Activated CD8-positive, alpha-beta T cell treated with anti-CD3 and anti-CD28 coated beads, Interleukin-2, amount 10 ng/mL, durations not matched to agents 7 days and 5 days (primary cell): ENCODE results near the gene RNF220. TPM values are rescaled to one million over a fixed set of nuclear protein-coding genes. Genes with fewer than 3 reads are reported as not detected.
"Not testable (repeated sequence)": the region's sequence is repeated elsewhere in the genome, so short reads cannot be mapped to it uniquely, and the experiment has no call there.

Source experiments
- ATAC-seq: fragments of 150-1000 bp; cut with Tn5 transposase; one replicate; pipeline ENCODE4 v1.10.0; 2021; ENCODE audit warnings: moderate library complexity
- CTCF ChIA-PET: fragments of 350-600 bp; sonication (Branson Sonifier 250); formaldehyde crosslinking; loops from one replicate; lab custom pipeline; 2021; ENCODE audit warnings: antibody characterized with exemption; lab: Charles Lee
- POLR2A ChIA-PET: fragments of 350-600 bp; sonication (Branson Sonifier 250); formaldehyde crosslinking; loops from one replicate; lab custom pipeline; 2021; ENCODE audit warnings: antibody characterized with exemption; lab: Charles Lee
- DNase-seq: peaks from one replicate; pipeline ENCODE4 v3.0.0-alpha.2; 2020
- H3K27ac Mint-ChIP-seq: one replicate; pipeline ENCODE4 v1.8.0; 2021; ENCODE audit warnings: mild to moderate bottlenecking, mixed read lengths
- H3K27me3 Mint-ChIP-seq: one replicate; pipeline ENCODE4 v1.8.0; 2021; ENCODE audit warnings: low read depth, mixed read lengths
- H3K36me3 Mint-ChIP-seq: one replicate; pipeline ENCODE4 v1.8.0; 2021; ENCODE audit warnings: low read depth, mixed read lengths
- H3K4me1 Mint-ChIP-seq: one replicate; pipeline ENCODE4 v1.8.0; 2021; ENCODE audit warnings: low read depth, mixed read lengths
- H3K4me3 Mint-ChIP-seq: one replicate; pipeline ENCODE4 v1.8.0; 2021; ENCODE audit warnings: mild to moderate bottlenecking, mixed read lengths
- H3K9me3 Mint-ChIP-seq: one replicate; pipeline ENCODE4 v1.8.0; 2022; ENCODE audit warnings: mixed read lengths; ENCODE audit not compliant: insufficient read depth
- total RNA-seq, 2 experiments: library from RNA; stranded (reverse); gene quantifications; one replicate each; pipeline ENCODE4 v1.2.3, GENCODE V29; 2021

Gene RNF220
- total RNA-seq, 2 experiments from 2014 or later, result 79.5 to 87.2 TPM

- ChIA-PET CTCF (interaction anchor here (1.5 to 5.2 kb wide), 2 partner anchors 10 to 30 kb away, joined by 3 to 47 read pairs; no protein-coding TSS in a partner anchor), POLR2A (interaction anchor here (0.8 to 2.1 kb wide), 3 partner anchors 20 to 59 kb away, joined by 3 to 10 read pairs (median 6); no protein-coding TSS in a partner anchor)
- H3K27me3 Mint-ChIP-seq, result no peaks in the 10 kb centered on the region
- H3K27ac Mint-ChIP-seq, result no peak overlapping the region
- DNase-seq, result no peak
- H3K9me3 Mint-ChIP-seq, result no peaks in the 10 kb centered on the region
- no peak overlapping the region for H3K4me3 Mint-ChIP-seq
- no peak for ATAC-seq
- H3K4me1 Mint-ChIP-seq, result peaks cover 10% of the 10 kb centered on the region
- no peaks in the 10 kb centered on the region for H3K36me3 Mint-ChIP-seq
Observed at GRCh38 chr1:44662683-44663030, 257.6 kb downstream of the RNF220 start.

DNA sequence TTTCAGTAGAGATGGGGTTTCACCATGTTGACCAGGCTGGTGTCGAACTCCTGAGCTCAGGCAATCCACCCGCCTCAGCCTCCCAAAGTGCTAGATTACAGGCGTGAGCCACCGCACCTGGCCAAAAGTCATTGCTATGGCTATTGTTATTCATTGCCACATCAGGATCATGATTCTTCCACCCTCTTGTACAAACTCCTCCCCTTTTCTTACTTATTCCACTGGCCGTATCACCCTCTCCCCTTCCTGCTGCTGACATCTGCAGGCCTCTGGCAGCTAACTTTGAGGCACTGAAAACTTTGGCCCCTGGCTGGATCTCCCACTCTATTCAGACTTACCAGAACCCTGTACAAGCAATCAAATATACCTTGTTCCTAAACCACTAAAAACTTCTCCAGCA, 258.4 kb downstream of the RNF220 start:
- Mint-ChIP-seq H3K27ac (no peak overlapping the region), H3K27me3 (no peaks in the 10 kb centered on the region), H3K4me1 (peaks cover 10% of the 10 kb centered on the region), H3K9me3 (no peaks in the 10 kb centered on the region), H3K36me3 (no peaks in the 10 kb centered on the region), H3K4me3 (no peak overlapping the region)
- DNase-seq (no peak), ATAC-seq (no peak)
- ChIA-PET CTCF (interaction anchor here (1.5 to 5.2 kb wide), 2 partner anchors 11 to 31 kb away, joined by 3 to 47 read pairs; no protein-coding TSS in a partner anchor), POLR2A (interaction anchor here (1.1 to 2.1 kb wide), 2 partner anchors 17 to 32 kb away, joined by 4 to 10 read pairs; no protein-coding TSS in a partner anchor)

DNA sequence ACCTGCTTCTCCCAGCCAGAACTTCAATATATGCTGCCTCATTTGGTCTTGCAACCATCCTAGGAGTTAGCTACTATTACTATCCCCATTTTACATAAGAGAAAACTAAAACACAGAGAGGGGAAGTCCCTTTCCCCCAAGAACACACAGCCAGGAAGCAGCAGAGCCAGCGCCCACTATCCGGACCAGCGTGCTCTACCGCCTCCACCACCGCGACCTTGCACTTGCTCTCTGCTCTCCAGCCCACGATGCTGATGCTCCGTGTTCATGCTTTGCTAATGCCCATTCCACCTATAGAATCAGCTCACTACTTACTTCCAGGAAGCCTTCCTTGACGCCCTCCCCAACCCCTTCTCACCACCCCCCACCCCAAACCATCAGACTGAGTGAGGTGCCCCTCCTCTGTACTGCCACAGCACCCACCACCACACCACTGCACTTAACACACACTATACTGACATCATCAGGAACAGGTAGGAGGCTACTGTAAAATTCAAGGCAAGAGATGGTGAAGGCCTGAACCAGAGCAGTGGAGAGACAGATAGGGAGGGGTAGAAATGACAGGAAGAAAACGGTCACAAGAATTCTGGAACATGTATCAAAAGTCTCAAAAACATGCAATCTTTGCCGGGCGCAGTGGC, 259.8 kb downstream of the RNF220 start:
- DNase-seq (peak; percentile 33), ATAC-seq (peak; percentile 66)
- POLR2A ChIA-PET, result interaction anchor here (0.7 to 1.9 kb wide), 4 partner anchors 18 to 57 kb away, joined by 3 to 6 read pairs (median 4); no protein-coding TSS in a partner anchor
- Mint-ChIP-seq H3K27me3 (no peaks in the 10 kb centered on the region), H3K36me3 (no peaks in the 10 kb centered on the region), H3K4me3 (no peak overlapping the region), H3K27ac (peak overlapping the region; percentile 17), H3K4me1 (peaks cover 10% of the 10 kb centered on the region), H3K9me3 (no peaks in the 10 kb centered on the region)
- CTCF ChIA-PET, result interaction anchor here (1.0 to 5.2 kb wide), 4 partner anchors 10 to 70 kb away, joined by 4 to 47 read pairs (median 5); partner anchors contain the start of genes ARMH1 and TMEM53

GRCh38 chr1:44666719-44667118, 261.7 kb downstream of the RNF220 start:
- H3K4me3 Mint-ChIP-seq, DNase-seq, H3K4me1 Mint-ChIP-seq, H3K27ac Mint-ChIP-seq, H3K27me3 Mint-ChIP-seq, ATAC-seq, H3K9me3 Mint-ChIP-seq, POLR2A ChIA-PET, H3K36me3 Mint-ChIP-seq: not testable (repeated sequence)
- CTCF ChIA-PET, result interaction anchor here (1.2 kb wide), 1 partner anchor 14 kb away, joined by 4 read pairs; no protein-coding TSS in a partner anchor

- CTCF ChIA-PET, result interaction anchor here (5.4 kb wide), 1 partner anchor 19 kb away, joined by 42 read pairs; no protein-coding TSS in a partner anchor
- H3K4me3 Mint-ChIP-seq, result no peak overlapping the region
- H3K27me3 Mint-ChIP-seq, result no peaks in the 10 kb centered on the region
- no peak for ATAC-seq
- H3K9me3 Mint-ChIP-seq, result no peaks in the 10 kb centered on the region
- no peak for DNase-seq
- no peaks in the 10 kb centered on the region for H3K36me3 Mint-ChIP-seq
- H3K4me1 Mint-ChIP-seq, result peaks cover 28% of the 10 kb centered on the region
- H3K27ac Mint-ChIP-seq, result no peak overlapping the region
- POLR2A ChIA-PET, result interaction anchor here (5.1 to 6.0 kb wide), 2 partner anchors 50 to 60 kb away, joined by 27 to 70 read pairs; partner anchors contain the start of gene RNU5D-1
Observed at GRCh38 chr1:44670751-44671640, 265.9 kb downstream of the RNF220 start.

DNA sequence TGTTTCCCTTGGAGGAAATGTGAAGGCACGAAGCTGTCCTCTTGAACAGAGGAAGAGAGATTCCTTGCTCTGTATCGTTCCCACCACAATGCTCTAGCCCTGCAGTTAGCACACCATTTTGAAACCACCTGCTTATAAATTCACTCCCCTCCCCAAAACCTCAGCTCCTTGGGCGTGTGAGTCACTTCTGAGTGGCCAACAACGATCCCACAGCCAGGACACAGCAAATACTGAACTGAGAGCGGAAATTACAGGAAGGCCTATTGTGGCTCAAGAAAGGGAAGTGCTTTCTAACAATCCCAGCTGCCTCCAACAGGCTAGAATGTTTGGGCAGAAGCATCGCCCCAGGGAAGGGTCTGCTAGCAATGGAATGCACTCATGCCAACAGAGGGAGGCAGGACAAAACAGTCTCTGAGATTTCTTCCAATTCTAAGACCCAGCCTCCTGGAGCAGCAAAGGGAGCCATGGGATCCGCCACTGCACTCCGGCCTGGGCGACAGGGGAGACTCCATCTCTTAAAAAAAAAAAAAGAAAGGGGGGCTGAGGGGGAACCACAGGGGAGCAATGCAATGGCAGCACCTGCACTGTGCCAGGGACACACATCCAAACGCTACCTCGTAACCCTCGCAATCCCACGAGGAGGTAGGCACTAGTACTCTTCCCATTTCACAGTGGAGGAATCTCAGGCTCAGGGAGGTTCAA, 267.4 kb downstream of the RNF220 start:
- POLR2A ChIA-PET, result interaction anchor here (2.9 to 6.0 kb wide), 3 partner anchors 40 to 58 kb away, joined by 20 to 70 read pairs (median 27); partner anchors contain the start of gene RNU5D-1
- H3K36me3 Mint-ChIP-seq, result no peaks in the 10 kb centered on the region
- H3K4me3 Mint-ChIP-seq, result peak overlapping the region; percentile 52
- H3K4me1 Mint-ChIP-seq, result peaks cover 28% of the 10 kb centered on the region
- CTCF ChIA-PET, result interaction anchor here (5.4 kb wide), 1 partner anchor 21 kb away, joined by 42 read pairs; no protein-coding TSS in a partner anchor
- DNase-seq (peak; percentile 30), ATAC-seq (no peak)
- no peaks in the 10 kb centered on the region for H3K9me3 Mint-ChIP-seq
- H3K27ac Mint-ChIP-seq, result peak overlapping the region; percentile 48
- H3K27me3 Mint-ChIP-seq, result no peaks in the 10 kb centered on the region

DNA sequence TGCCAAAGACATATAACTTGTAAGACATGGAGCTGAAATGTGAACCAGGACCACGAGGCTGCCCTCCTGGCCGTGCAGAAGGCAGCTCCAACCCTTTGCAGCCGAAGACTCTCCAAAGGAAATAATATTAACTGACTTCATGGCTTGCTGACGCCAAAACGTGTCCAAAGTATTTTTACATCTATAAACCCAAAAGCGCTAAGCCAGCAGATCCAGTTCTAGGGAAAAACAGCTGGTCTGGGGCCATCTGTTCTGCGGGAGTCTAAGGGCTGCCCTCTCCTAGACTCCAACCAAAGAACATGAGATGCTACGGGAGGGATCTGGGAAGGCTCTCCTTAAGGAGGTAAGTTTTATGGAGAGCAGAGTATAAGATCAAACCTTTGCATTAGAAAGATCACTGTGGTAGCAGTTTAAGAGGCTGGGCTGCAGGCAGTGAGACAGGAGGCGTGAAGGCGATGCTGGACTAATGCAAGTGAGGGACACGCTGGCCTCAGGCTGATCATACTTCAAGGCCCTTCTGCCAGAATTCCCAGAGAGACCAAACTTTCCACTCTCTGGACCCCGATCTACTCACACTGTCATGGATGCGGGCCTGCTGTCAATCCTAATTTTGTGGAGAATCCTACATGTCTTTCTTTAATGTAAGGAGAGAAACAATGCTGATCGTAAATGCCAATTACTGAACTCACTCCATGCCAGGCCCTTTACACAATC, 268.1 kb downstream of the RNF220 start:
- Mint-ChIP-seq H3K4me1 (peaks cover 28% of the 10 kb centered on the region), H3K4me3 (peak overlapping the region; percentile 83), H3K27me3 (no peaks in the 10 kb centered on the region), H3K9me3 (no peaks in the 10 kb centered on the region), H3K27ac (peak overlapping the region; percentile 44), H3K36me3 (no peaks in the 10 kb centered on the region)
- ChIA-PET CTCF (interaction anchor here (1.1 to 5.4 kb wide), 3 partner anchors 21 to 630 kb away, joined by 3 to 42 read pairs (median 3); no protein-coding TSS in a partner anchor), POLR2A (interaction anchor here (0.7 to 6.0 kb wide), 7 partner anchors 11 to 58 kb away, joined by 3 to 70 read pairs (median 9); partner anchors contain the start of gene RNU5D-1)
- ATAC-seq (no peak), DNase-seq (no peak)

GRCh38 chr1:44673675-44674112, 268.6 kb downstream of the RNF220 start:
- ChIA-PET POLR2A (interaction anchor here (0.7 to 6.0 kb wide), 7 partner anchors 10 to 57 kb away, joined by 3 to 70 read pairs (median 9); partner anchors contain the start of gene RNU5D-1), CTCF (interaction anchor here (0.6 to 5.4 kb wide), 11 partner anchors 12 to 630 kb away, joined by 3 to 42 read pairs (median 4); no protein-coding TSS in a partner anchor)
- Mint-ChIP-seq H3K4me1 (peaks cover 28% of the 10 kb centered on the region), H3K27ac (peak overlapping the region; percentile 44), H3K27me3 (no peaks in the 10 kb centered on the region), H3K36me3 (no peaks in the 10 kb centered on the region), H3K9me3 (no peaks in the 10 kb centered on the region), H3K4me3 (peak overlapping the region; percentile 83)
- DNase-seq (no peak), ATAC-seq (no peak)

DNA sequence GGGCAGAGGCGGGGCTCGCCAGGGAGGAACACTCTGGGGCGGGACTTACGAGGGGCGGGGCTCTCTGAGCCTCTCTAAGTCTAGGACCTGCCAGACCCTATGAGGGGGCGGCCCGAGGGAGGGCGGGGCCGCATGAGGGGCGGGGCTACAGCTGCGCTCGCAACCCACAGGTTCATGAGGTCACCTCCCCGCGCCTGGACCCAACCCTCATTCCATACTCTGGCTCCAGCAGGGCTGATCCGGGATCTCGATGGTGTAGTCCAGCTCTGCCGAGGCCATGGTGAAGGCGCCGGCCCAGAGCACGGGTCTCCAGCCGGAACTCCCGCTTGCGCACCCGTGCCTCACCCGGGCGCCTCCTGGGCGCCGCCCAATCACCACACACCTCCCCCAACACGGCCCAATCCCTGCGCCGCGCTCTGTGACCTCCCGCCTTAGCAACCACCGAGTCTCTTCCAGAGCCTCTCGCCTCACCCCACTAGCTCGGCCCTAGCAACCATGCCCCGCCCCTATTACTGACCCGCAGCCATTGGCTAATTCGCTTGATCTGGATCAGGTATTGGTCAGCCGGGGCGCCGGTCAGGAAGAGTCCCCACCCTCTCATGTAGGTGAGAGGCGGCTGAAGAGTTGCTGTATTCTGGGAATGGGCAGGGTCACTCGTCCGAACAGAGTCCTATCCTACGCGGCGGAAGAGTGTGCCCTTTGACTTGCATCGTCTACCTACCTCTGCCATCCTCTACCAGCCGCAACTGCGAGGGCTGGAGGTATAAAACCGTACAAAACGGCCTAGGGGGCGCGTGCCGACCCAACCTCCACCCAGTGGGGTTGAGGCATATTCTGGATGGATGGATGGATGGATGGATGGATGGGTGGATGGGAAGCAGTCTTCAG, 269.3 kb downstream of the RNF220 start, which contains the start of the genes ARMH1 and TMEM53:
Gene ARMH1, plus strand, starts transcription at position 602 of the 888 bp plus-strand sequence. CDS start 14,984 bp downstream, outside the sequence.
Gene TMEM53, minus strand, starts transcription at position 369 of the 888 bp plus-strand sequence. Its CDS starts 90 bp downstream, at position 279.
- ATAC-seq (peak; percentile 97), DNase-seq (peak; percentile 99)
- POLR2A ChIA-PET, result interaction anchor here (1.1 to 6.0 kb wide), 6 partner anchors 22 to 56 kb away, joined by 3 to 70 read pairs (median 14); partner anchors contain the start of gene RNU5D-1
- H3K27me3 Mint-ChIP-seq, result no peaks in the 10 kb centered on the region
- peak within 1 kb of the TSS; percentile 83 for H3K4me3 Mint-ChIP-seq
- peak within 1 kb of the TSS; percentile 87 for H3K27ac Mint-ChIP-seq
- H3K36me3 Mint-ChIP-seq, result no peaks in the 10 kb centered on the region
- H3K9me3 Mint-ChIP-seq, result no peaks in the 10 kb centered on the region
- peaks cover 28% of the 10 kb centered on the region for H3K4me1 Mint-ChIP-seq
- CTCF ChIA-PET, result interaction anchor here (0.6 to 5.4 kb wide), 14 partner anchors 9 to 629 kb away, joined by 3 to 42 read pairs (median 4); no protein-coding TSS in a partner anchor
